A673 (cell line): ENCODE measurements around the gene KISS1R. TPM values are rescaled to one million over a fixed set of nuclear protein-coding genes. Genes with fewer than 3 reads are reported as not detected.

Experiments used
- BruUV-seq: library from RNA; stranded (reverse); fragments of 400-500 nt; replicated peaks from 2 replicates; lab custom pipeline; 2021; lab: Mats Ljungman, UMichigan
- CTCF ChIA-PET: fragments of 300-600 bp; sonication (Branson Sonifier 250); formaldehyde crosslinking; loops from one replicate; lab custom pipeline; 2022; ENCODE audit warnings: antibody characterized with exemption; lab: Charles Lee
- POLR2A ChIA-PET: fragments of 300-600 bp; sonication (Branson Sonifier 250); formaldehyde crosslinking; loops from one replicate; lab custom pipeline; 2022; ENCODE audit warnings: antibody characterized with exemption; ENCODE audit not compliant: low non-redundant PET; lab: Charles Lee
- DNase-seq: peaks from one replicate; pipeline ENCODE4 v3.0.0-alpha.2; 2015; ENCODE audit warnings: low spot score
- H3K27ac ChIP-seq: fragments of 200-600 bp; sonication (generic); 2 replicates; pipeline ENCODE4 v1.5.1; 2016; ENCODE audit warnings: mixed run types, low read depth, mild to moderate bottlenecking, mixed read lengths, antibody characterized with exemption, low read length; ENCODE audit not compliant: poor library complexity, severe bottlenecking
- H3K27me3 ChIP-seq: fragments of 200-600 bp; sonication (generic); replicated peaks from 2 replicates; pipeline ENCODE4 v1.6.1; 2017; ENCODE audit warnings: mixed run types, low read depth, mild to moderate bottlenecking, mixed read lengths, antibody characterized with exemption, low read length; ENCODE audit not compliant: insufficient read depth, poor library complexity
- H3K36me3 ChIP-seq: fragments of 200-600 bp; sonication (generic); 2 replicates; pipeline ENCODE4 v1.6.1; 2016; ENCODE audit warnings: mixed run types, mild to moderate bottlenecking, mixed read lengths, antibody characterized with exemption, low read length; ENCODE audit not compliant: insufficient read depth, poor library complexity, severe bottlenecking
- H3K4me1 ChIP-seq: fragments of 200-600 bp; sonication (generic); 2 replicates; pipeline ENCODE4 v1.6.1; 2017; ENCODE audit warnings: mixed run types, mild to moderate bottlenecking, mixed read lengths, antibody characterized with exemption, low read length; ENCODE audit not compliant: insufficient read depth, poor library complexity, severe bottlenecking
- H3K4me3 ChIP-seq: fragments of 200-600 bp; sonication (generic); 2 replicates; pipeline ENCODE4 v1.5.1; 2016; ENCODE audit warnings: low read depth, mixed run types, mild to moderate bottlenecking, mixed read lengths, low read length; ENCODE audit not compliant: poor library complexity, severe bottlenecking
- H3K9me3 ChIP-seq: fragments of 200-600 bp; sonication (generic); 2 replicates; pipeline ENCODE4 v1.6.1; 2016; ENCODE audit warnings: mixed run types, low read depth, mild to moderate bottlenecking, mixed read lengths, antibody characterized with exemption, low read length; ENCODE audit not compliant: poor library complexity, severe bottlenecking
- EZH2 ChIP-seq: fragments of 200-600 bp; sonication (generic); IDR thresholded peaks from 2 replicates; pipeline ENCODE4 v1.6.1; 2017; ENCODE audit warnings: borderline replicate concordance, low read depth, mild to moderate bottlenecking, mixed read lengths, antibody characterized with exemption, low read length; ENCODE audit not compliant: poor library complexity, severe bottlenecking
- intact Hi-C: fragments of 100-400 bp; cut with micrococcal nuclease; formaldehyde crosslinking; loops from one replicate; pipeline ENCODE4 v1.10.0; 2022; ENCODE audit not compliant: unreplicated experiment
- total RNA-seq: library from RNA; stranded (reverse); gene quantifications from 2 replicates; pipeline ENCODE4 v1.2.3, GENCODE V29; 2021
- TF ChIP-seq, protein P1 (sequence below): fragments of 300-800, 200-600 bp; sonication (generic); conservative IDR thresholded peaks from 2 replicates; pipeline ENCODE4 v1.5.1; 2017; ENCODE audit warnings: low read depth, mild to moderate bottlenecking, antibody characterized with exemption, low read length, moderate library complexity, mixed read lengths

The KISS1R gene
- total RNA-seq, 1 experiment from 2014 or later, result not detected

GRCh38 chr19:954272-954671 lies 37.1 kb downstream of the KISS1R start:
- Histone ChIP-seq H3K4me3 (no peak overlapping the region), H3K27me3 (no peaks in the 10 kb centered on the region), H3K9me3 (no peaks in the 10 kb centered on the region), H3K27ac (no peak overlapping the region), H3K36me3 (no peaks in the 10 kb centered on the region), H3K4me1 (peaks cover 18% of the 10 kb centered on the region)
- no peak for TF ChIP-seq EZH2
- BruUV-seq, result no TSS peak
- ChIA-PET POLR2A (no interaction called here), CTCF (no interaction called here)
- intact Hi-C loops, result no loop called here
- DNase-seq, result no peak

DNA sequence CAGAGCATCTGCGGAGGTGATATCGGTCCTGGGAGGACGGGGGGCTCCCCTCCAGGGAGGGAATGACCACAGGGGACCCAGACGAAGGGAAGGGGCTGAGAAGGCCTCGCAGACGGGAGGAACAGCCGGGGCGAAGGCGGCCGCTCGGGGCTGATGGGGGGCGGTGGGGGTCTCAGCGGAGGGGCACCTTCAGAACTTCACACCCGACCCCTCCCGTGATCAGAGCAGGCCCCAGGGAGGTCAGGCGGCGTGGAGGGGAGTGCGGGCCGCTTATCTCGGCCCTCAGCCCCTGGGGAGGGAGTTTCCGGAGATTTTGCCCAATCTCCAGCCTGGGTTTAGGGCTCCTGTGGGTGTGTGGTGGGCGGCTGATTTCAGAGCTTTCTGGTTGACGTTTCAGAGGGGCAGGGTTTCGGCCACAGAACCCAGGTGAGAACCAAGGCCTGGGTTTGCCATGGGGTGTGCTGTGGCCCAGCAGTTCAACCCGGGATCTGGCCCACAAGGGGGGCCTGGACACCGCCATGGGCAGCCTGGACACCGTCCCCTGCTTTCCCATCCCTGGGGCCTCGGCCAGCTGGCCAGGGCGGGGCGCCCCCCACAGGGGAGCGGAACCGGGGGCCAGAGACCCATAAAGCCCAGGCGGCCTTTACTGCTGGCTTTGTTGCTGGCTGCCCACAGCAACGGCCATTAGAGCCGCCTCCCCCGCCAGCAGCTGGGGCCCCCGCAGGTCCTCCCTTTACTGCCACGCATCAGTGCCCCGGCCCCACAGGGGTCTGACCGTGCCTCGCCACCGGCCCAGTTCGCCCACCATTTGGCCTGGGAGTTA lies 37.8 kb downstream of the KISS1R start:
- POLR2A ChIA-PET, result no interaction called here
- peaks cover 18% of the 10 kb centered on the region for H3K4me1 ChIP-seq
- TF ChIP-seq, protein P1, sequence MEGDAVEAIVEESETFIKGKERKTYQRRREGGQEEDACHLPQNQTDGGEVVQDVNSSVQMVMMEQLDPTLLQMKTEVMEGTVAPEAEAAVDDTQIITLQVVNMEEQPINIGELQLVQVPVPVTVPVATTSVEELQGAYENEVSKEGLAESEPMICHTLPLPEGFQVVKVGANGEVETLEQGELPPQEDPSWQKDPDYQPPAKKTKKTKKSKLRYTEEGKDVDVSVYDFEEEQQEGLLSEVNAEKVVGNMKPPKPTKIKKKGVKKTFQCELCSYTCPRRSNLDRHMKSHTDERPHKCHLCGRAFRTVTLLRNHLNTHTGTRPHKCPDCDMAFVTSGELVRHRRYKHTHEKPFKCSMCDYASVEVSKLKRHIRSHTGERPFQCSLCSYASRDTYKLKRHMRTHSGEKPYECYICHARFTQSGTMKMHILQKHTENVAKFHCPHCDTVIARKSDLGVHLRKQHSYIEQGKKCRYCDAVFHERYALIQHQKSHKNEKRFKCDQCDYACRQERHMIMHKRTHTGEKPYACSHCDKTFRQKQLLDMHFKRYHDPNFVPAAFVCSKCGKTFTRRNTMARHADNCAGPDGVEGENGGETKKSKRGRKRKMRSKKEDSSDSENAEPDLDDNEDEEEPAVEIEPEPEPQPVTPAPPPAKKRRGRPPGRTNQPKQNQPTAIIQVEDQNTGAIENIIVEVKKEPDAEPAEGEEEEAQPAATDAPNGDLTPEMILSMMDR, result no peak
- no peak for TF ChIP-seq EZH2
- H3K27me3 ChIP-seq, result no peaks in the 10 kb centered on the region
- intact Hi-C loops, result no loop called here
- CTCF ChIA-PET, result no interaction called here
- no peaks in the 10 kb centered on the region for H3K9me3 ChIP-seq
- no TSS peak for BruUV-seq
- H3K36me3 ChIP-seq, result no peaks in the 10 kb centered on the region
- no peak overlapping the region for H3K27ac ChIP-seq
- DNase-seq, result no peak
- no peak overlapping the region for H3K4me3 ChIP-seq

DNA sequence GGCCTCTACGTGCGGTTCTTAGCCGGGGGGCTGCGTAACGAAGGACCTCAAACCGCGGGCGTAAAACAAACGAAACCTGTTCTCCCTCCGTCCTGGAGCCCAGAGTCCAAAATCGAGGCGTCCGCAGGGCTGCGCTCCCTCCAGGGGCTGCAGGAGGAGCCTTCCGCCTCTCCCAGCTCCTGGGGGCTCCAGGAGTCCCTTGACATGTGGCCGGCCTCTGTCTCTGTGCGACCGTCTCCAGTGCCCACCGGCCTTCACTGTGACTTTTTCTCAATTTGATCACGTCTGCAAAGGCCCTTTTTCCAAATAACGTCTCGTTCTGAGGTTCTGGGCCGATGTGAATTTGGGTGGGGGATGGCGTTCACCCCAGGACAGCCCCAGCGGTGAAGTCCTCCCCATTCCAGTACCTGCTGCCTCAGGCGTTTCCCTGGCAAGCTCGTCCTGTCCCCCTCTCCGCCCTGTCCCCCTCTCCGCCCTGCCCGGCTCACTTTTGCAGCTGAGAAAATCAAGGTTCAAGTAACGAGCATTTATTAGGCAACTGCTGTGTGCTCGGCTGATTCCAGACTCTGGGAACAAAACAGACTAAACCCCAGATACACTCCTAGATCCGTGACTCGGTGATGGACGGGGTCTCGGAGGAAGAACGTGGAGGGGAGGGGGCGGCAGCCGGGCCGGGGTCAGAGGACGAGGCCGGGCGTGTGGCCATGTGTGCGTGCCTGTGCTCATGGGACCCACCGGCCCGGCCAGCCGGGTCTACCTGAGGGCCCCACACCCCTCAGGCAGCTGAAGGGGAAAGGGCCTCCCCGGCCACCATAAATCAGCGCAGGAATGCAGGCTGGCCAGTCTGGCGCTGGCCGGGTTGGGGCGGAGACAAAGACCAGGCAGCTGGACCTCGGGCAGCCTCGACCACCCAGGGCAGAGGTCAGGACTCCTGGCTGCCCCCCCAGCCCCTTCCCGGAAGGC lies 39.0 kb downstream of the KISS1R start:
- Histone ChIP-seq H3K27me3 (no peaks in the 10 kb centered on the region), H3K36me3 (no peaks in the 10 kb centered on the region), H3K27ac (no peak overlapping the region), H3K4me3 (no peak overlapping the region), H3K9me3 (no peaks in the 10 kb centered on the region), H3K4me1 (peaks cover 18% of the 10 kb centered on the region)
- no peak for TF ChIP-seq EZH2
- TF ChIP-seq, protein P1, result no peak
- BruUV-seq, result no TSS peak
- CTCF ChIA-PET, result no interaction called here
- intact Hi-C loops, result no loop called here
- DNase-seq, result no peak
- POLR2A ChIA-PET, result no interaction called here
